Renal pelvis (tissue), 4 donors: ENCODE data around the gene EML6. TPM values are rescaled to one million over a fixed set of nuclear protein-coding genes. Genes with fewer than 3 reads are reported as not detected.

Experiments
- DNase-seq: peaks from one replicate; pipeline ENCODE4 v3.0.0-alpha.2; 2013
- polyA plus RNA-seq, 3 donors: library from polyadenylated mRNA; unstranded; fragments of 120-200 nt; gene quantifications; one replicate each; pipeline ENCODE4 v1.2.1, GENCODE V29; 2013; ENCODE audit not compliant: insufficient read length in 3 of 3

EML6 gene
- polyA plus RNA-seq, 3 donors, result 11.8 to 21.9 (median 18.5) TPM

DNA sequence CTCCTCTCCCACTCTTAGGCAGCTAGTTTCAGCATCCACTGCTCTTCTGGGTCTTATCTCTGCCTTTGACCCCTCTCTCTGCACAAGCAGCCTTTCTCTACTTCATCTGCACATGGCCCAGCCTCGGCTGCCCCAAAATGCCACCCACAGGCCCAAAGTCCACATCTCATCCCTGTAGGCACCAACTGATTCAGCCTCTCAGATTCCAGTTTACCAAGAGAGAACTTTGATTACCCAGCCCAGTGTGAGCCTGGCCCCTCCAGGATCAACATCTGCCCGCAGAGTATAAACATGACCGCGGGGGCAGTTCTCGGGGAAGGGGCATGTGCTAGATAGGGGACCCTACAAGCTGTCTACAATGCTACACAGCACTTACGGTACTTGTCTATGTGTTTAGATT is 185.1 kb downstream of the EML6 start:
- DNase-seq, result no peak

DNA sequence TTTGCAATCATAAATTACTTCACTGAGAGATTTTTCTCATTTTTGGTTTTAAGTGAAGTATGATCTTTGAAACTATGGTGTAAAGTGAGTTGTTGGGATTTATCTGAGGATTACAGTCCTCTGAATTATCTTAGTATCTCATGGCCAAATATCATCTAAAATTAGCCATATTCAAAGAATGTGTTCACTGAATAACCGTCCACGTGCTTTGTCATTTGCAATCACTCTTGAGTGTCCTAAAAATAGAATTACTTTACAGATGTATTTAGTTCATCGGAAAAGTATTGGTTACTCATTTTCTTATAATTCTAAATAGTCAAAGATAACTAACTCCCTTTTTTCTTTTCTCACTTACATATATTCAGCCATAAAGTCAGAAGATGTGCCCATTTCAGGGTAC is 185.5 kb downstream of the EML6 start:
- DNase-seq, result no peak

DNA sequence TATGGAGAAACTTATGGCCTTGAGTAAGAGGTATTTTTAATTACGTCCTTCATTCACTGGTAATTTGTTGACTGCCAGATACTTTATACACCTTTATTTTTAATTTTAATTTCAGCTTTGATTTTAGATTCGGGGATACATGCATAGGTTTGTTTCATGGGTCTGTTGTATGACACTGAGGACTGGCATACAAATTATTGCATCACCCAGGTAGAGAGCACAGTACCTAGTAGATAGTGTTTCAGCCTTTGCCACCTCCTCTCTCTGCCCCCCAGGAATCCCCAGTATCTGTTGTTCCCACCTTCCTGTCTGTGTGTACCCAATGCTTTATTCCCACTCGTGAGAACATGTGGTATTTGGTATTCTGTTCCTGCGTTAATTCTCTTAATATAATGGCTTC is 188.8 kb downstream of the EML6 start:
- DNase-seq, result no peak

DNA sequence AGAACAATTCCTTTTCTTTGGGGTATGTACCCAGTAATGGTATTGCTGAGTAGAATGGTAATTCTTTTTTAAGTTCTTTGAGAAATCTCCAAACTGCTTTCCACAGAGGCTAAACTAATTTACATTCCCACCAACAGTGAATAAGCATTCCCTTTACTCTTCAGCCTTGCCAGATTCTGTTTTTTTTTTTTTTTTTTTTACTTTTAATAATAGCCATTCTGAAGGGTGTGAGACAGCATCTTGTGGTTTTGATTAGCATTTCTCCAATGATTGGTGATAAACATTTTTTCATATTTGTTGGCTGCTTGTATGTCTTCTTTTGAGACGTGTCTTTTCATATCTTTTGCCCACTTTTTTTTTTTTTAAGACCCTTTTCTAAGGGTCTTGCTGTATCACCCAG is 189.4 kb downstream of the EML6 start:
- DNase-seq, result no peak

DNA sequence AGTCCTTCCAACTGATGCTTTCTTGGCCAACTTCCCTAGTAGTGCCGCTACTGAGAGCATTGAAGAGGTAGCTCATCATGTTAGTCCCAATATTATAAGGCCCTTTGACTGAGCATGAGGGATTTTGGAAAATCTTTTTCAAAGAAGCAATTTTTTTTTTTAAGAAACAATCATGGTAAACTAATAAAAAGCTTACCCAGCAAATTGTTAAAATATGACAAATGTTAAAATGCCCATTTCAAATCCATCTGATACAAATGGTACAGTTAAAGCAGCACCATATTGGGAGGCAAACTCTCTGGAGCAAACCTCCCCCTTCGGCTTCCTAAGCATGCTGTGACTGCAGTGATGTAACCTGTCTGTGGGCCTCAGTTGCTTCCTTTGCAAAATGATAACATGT is 191.2 kb downstream of the EML6 start:
- DNase-seq, result no peak

DNA sequence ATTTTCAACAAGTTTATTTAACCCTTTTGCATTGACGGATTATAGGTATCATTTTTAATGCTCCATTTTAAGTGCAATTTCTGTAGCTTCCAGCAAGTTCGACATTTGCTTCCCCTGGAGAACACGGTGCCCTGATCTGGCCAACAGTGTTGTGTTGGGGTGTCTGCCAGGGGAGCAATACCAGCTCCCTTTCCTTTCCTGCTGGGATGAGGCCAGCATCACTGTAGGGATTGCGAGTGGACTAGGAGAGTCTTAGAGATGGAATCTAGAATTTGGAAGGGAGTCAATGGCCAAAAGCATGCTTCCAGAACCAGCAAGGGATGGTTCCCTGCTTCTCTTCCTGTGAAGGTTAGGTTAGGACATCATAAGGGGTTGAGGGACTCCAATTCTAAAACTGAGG is 191.6 kb downstream of the EML6 start:
- DNase-seq, result no peak

DNA sequence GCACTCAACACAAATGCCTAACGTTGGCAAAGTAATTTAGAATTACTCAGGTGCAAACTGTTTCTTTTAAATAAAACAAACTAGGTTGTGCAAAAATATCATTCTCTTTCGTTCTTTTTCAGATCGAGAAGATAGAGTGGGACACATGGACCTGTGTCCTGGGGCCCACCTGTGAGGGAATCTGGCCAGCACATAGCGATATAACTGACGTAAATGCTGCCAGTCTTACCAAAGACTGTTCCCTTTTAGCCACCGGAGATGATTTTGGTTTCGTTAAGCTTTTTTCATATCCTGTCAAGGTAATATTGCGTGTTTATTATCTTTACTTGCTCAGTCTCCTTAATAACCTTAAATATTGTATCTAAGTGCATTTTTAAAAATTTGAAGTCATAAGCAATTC is 193.2 kb downstream of the EML6 start:
- no peak for DNase-seq

DNA sequence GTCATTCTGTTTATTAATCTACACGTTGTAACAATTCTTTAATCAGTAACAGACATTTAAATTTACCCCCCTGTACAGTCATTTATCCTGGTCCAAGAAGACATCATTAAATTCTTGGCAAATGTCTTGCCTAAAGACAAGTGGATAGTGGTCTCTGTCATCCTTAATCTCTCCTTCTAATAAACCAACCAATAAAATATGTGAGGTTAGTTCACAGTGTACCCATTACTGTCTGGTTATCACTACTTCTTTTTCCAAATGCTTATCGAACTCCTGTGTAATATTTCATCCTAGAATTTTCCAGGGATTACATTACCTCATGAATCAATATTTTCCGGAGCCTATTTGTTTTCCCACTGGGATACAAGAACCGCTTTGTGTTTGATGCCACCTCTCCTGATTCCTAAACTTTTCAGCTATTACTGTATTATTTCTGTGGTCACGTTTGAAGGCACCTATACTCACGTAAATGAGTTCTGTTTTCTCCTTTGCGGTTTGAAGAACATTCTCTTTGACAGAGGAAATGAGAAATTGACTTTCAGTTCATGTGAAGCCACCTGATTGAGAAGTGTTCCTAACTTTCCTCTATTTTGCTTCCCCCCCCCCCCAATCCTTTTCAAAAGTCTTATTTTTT is 195.3 kb downstream of the EML6 start:
- DNase-seq, result no peak

DNA sequence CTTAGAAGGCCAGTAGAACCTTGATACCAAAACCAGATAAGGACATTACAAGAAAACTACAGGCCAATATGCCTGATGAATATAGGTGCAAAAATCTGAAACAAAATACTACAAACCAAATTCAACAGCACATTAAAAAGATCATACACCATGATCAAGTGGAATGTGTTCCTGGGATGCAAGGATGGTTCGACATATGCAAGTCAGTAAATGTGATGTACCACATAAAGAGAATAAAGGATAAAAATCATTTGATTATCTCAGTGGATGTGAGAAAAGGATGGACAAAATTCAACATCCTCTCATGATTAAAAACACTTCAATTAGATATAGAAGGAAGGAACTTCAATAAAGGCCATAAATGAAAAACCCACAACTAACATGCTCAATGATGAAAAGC is 197.2 kb downstream of the EML6 start:
- DNase-seq, result no peak

DNA sequence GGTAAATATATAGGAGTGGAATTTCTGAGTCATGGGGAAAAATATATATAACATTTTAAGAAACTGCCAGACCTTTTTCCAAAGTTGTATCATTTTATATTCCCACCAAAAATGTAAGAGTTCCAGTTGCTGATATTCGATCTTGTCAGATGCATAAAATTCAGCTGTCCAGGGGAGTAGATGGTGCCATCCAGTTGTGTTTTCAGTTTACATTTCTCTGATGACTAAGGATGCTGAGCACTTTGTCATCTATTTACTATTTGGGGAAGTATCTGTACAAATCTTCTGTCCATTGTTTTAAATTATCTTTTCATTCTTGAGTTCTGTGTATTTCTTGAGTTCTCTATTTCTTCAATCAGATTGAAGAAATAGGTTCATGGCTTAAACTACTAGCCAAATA is 200.7 kb downstream of the EML6 start:
- no peak for DNase-seq

DNA sequence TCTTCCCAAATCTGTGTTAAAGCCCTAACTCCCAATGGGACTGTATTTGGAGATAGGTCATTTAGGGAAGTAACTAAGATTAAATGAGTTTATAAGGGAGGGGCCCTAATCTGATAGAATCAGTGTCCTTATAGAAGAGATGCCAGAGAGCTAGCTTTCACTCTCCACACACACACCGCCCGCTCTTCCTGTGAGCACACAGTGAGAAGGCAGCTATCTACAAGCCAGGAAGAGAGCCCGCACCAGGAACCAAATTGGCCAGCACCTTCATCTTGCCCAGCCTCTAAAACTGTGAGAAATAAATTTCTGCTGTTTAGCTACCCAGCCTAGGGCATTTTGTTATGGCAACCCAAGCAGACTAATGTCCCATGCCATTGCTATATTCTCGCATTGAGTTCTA is 201.6 kb downstream of the EML6 start:
- no peak for DNase-seq

DNA sequence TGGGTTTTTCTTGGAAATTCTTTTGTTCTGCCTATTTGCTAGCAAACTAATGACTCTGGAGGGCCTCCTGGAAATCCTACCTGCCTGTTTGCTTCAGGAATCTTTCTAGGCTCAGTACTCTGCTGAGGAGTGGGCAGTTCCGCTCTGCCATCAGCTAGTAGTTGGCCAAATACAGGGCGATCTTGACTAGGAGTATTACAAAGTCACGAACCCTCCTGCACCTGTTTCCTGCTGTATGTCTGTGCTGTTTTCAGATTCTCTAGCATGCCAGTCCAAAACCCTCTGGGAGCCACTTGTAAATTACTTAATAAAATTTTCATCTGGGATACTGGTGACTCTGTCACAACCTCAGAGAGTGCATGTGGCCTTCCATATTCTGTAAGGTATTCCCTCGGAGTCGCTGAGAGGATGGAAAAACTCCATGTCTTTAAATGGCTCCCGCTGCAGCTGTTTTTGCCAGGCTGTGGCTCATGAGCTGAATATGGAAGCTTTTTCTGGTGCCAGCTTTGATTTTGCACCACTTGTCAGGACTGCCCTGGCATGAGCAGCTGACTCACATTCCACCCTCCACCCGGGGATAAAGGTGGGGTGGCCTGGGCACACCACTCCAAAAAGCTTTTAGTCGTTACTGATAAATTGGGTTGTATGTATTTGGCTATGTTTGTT is 203.8 kb downstream of the EML6 start:
- DNase-seq, result no peak

DNA sequence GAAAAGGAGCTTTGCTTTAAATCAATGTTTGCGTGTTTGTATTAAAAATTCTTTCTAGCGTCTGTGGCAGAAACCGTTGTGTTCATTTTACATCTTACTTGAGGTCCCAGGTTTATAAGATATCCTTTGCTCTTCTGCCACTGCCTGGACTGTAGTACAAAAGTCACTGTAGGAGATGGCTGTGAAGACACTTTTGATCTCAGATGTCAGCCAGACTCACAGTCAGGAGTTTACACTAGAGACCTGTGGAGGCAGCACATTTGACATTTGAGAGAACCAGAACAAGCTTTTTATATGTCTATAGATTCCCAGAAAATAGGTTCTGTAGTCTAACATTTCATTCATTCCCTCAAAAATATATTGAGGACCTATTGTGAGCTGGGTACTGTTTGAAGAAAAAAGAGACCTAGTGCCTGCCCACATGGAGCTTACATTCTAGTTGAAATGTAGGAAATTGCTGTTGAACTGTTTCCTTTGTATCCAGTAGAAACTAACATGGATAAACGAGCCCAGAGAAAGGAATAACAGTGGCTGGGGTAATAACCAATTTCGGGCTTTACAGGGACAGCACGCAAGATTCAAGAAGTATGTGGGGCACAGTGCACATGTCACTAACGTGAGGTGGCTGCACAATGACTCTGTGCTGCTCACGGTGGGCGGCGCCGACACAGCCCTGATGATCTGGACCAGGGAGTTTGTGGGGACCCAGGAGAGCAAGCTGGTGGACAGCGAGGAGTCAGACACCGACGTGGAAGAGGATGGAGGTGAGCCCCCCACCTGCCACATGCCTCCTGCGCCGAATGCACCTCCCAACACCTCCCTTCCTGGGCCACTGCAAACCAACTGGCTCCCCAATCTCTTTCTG is 204.5 kb downstream of the EML6 start:
- no peak for DNase-seq

DNA sequence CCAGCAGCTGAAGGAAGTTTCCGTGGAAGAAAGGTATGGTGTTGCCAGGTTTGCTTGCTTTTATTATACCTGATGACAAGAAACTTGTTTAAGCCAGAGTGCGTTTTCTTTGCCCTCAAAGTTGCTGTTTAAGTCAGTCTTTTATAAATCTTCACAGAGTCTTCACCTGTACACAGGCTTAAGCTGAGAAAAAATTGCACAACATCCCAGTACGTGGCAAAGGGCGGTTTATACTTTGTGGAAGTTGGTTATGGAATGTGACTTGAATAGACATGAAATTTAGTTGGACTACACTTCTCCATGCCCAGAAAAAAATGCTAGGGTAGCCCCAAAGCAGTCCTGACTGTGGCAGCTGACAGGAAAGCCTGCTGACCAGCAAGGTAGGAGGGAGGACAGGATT is 205.3 kb downstream of the EML6 start:
- no peak for DNase-seq

DNA sequence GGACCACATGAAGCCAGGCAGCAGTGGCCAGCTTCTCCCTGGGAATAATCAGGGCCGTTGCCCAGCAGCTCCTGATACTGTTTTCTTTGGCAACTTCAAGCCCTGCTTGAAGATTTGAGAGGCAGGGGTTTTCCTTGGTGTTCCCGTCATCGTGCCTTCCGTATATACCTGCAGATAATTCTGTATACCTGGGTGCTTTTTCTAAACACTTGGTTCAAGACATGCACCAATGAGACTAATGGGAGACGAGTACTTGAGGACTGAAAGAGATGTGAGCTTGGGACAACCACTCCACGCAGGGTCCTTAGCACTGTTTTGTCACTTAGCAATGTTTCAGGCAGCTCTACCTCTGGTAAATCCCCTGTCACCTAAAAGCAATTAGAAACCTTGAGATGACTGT is 208.0 kb downstream of the EML6 start:
- no peak for DNase-seq

DNA sequence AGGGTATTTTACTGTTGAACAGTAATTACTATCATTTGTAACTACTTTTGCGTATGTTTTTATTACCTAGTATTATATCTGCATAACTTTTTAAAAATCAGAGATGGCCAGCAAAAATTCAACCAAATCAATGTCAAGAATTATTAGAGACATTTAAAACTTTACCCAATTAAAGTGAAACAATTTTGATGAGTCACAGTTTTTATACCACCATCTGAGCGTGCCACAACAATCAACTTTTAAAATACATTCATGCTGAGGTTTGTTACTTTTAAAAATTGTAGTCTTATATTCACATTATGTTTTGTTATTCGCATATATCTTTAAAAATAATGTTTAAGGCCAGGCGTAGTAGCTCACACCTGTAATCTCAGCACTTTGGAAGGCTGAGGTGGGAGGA is 211.9 kb downstream of the EML6 start:
- DNase-seq, result no peak

DNA sequence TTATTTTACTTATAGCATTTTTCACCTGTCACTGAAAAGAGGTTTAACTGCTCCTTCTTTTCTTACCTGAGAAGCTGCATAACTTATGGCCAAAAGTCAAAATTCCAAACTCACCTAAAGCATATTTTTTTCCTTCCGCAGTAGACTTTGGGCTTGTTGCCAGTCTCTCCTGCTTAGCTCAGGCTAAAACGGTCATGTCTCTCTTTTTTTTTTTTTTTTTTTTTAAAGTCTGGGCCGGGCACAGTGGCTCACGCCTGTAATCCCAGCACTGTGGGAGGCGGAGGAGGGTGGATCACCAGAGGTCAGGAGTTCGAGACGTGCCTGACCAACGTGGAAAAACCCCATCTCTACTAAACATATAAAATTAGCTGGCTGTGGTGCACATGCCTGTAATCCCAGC is 213.3 kb downstream of the EML6 start:
- no peak for DNase-seq

DNA sequence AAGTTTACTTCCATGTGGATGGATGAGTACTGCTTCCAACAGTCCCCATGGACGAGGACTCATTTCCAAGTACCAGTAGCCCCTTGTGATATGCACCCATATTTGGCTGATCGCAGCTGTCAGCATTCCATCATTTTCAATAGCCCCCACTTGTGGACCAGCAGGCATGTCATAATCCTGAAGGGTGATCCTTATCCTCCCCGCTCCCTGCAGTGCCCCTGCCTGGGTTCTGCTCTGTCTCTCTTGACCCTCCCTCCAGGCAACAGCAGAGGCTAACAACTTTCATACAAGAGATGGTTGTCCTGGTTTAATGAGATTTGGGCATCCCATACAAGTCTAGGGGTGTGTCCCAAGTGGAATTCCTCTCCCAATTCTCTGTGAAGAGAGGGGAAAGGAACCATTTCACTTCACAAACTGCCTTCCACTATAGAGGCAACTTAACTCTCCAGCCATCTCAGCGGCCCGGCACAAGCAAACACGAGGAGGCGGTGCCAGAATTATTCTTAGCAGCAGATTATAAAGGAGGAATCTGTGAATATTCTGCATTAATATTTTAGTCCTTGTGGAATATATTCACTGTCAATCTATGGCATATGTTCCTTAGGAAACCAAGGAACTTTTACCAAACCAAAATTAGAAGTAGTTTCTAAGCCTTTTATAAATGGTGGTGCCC is 216.1 kb downstream of the EML6 start:
- DNase-seq, result no peak

DNA sequence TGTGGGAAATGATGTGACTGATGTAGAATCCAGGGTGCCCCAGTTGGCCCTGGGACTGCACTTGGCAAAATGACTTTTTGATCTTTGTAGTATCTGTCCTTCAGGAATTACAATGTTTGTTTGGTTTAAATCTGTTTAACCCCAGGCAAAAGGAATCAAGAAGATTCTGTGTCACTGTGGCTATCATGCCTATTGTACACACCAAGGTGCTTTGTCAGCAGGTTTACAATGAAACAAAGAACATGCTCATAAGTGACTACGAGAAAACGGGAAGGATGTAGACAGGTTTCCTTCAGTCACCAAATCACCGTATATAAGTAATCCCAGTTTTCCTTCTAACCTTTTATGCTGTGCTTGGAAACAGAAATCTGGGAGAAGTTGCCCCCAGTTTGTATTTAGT is 217.3 kb downstream of the EML6 start:
- no peak for DNase-seq

DNA sequence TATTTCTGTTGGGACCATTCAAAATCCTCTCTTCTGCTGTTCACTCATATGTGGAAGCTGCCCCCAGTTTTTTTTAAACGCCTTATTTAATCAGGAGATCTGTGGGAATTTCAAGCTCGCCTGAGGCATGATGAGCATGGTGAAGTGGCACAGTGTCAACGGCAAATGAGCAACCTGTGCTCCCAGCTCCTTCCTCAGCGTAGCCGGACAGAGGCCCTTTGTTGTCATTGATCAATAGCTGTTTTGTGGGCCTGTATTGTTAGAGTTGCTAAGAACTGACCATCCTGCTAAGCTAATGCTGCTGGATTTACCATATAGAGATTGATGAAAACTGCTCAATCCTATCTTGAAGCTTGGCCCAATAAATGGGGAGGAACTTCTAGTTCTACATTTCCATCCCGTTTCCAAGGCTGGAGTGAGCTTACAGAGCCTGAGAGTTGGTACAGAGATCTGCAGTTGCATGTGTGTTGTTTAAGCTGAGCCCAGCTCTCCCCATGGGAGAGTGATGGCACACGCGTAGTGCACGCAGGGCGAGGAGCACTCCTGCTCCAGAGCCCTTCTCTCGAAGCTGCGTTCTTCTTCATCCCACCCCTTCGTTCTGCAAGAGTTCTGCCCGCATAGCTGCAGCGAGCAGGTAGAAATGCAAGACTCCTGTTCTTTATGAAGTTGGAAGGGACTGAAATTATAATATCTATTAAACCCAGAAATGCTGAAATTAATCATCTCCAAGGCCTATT is 218.0 kb downstream of the EML6 start:
- no peak for DNase-seq

DNA sequence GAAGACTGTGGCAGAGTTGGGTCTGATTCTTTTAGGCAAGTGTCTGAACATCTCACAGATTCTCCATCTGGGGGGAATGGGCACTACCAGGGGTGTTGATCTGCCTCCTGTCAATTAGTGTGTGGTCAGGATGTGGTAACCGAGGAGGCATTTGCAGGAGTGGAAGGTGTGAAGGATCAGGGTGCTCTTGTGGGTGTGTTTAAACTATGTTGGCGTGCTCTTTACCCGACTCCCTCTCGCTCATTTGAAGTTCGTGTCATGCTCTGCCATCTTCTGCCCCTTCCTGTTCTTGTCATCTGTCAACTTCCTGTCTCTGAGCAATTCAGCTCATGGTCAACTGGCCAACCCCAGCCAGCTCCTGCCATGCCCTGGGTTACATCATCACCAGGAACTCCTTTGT is 218.9 kb downstream of the EML6 start:
- DNase-seq, result no peak

DNA sequence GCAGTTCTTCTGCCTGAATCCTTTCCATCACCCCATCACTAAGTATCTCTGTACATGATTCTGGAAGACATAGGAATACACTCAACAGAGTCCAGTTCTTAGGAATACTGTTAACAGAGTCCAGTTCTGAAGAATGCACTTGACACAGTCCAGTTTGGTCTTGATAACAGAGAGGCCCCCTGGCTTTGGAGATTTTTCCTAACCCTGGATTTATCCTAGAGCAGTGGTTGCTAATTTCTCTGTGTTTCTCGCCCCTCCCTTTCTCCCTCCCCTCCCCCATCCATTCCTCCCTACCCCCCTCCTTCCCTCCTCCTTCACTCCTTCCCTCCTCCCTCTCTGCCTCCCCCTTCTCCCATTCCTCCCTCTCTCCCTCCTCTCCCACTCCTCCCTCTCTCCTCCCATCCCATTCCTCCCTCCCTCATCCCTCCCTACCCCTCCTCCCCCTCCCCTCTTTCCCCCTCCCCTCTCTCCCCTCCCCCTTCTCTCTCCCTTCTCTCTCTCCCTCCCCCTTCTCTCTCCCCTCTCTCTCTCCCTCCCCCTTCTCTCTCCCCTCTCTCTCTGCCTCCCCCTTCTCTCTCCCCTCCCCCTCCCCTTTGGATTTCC is 221.4 kb downstream of the EML6 start:
- no peak for DNase-seq
